Measurements from ENCODE around the gene PTGR2.
"Not testable (repeated sequence)": the region's sequence is repeated elsewhere in the genome, so short reads cannot be mapped to it uniquely, and the experiment has no call there.

- not testable (repeated sequence) for TF ChIP-seq EZH2 (optimal IDR thresholded peaks at IDR 0.05; ENCODE audit: low read depth, low read length)
- TF ChIP-seq, protein P1, sequence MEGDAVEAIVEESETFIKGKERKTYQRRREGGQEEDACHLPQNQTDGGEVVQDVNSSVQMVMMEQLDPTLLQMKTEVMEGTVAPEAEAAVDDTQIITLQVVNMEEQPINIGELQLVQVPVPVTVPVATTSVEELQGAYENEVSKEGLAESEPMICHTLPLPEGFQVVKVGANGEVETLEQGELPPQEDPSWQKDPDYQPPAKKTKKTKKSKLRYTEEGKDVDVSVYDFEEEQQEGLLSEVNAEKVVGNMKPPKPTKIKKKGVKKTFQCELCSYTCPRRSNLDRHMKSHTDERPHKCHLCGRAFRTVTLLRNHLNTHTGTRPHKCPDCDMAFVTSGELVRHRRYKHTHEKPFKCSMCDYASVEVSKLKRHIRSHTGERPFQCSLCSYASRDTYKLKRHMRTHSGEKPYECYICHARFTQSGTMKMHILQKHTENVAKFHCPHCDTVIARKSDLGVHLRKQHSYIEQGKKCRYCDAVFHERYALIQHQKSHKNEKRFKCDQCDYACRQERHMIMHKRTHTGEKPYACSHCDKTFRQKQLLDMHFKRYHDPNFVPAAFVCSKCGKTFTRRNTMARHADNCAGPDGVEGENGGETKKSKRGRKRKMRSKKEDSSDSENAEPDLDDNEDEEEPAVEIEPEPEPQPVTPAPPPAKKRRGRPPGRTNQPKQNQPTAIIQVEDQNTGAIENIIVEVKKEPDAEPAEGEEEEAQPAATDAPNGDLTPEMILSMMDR (IDR thresholded peaks at IDR 0.05; ENCODE audit: low read length): not testable (repeated sequence)
These were observed 13.2 kb upstream of the PTGR2 start for GRCh38 chr14:73838293-73839034.
